Astrocyte (in vitro differentiated cells and primary cell): ENCODE data around the gene OXNAD1.

Source experiments
- EZH2 ChIP-seq: IDR thresholded peaks from 2 replicates; pipeline ENCODE4 v1.6.1; 2012; ENCODE audit warnings: mild to moderate bottlenecking, low read length, inconsistent platforms; ENCODE audit not compliant: insufficient read depth
- TF ChIP-seq, protein P1 (sequence below): IDR thresholded peaks from 2 replicates; pipeline ENCODE4 v1.5.1; 2011; ENCODE audit warnings: low read depth, mild to moderate bottlenecking, inconsistent platforms, low read length, moderate library complexity; ENCODE audit not compliant: insufficient read depth

DNA sequence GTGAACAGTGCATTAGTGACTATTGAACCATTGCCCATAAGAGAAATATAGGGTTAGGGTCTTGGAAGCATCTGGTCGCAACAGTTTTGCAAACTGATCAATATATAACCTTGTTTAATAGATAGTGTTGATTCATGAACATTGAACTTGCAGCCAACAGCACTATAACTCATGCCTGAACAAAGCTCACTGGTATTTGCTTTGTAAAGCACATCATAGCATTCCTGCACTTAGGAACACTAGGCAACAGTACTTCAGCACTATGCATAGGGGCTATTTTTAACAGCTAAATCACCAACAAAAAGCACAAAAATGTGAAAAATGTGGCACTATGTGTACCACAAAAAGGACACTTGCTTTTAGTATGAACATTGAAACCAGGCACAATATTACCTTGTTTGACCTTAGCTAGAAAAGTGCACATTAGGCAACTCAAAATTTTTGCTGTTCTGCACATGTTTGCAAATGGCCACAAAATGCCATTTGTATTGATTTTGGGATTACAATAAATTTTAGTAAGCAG is 68.0 kb downstream of the OXNAD1 start:
- TF ChIP-seq, protein P1, sequence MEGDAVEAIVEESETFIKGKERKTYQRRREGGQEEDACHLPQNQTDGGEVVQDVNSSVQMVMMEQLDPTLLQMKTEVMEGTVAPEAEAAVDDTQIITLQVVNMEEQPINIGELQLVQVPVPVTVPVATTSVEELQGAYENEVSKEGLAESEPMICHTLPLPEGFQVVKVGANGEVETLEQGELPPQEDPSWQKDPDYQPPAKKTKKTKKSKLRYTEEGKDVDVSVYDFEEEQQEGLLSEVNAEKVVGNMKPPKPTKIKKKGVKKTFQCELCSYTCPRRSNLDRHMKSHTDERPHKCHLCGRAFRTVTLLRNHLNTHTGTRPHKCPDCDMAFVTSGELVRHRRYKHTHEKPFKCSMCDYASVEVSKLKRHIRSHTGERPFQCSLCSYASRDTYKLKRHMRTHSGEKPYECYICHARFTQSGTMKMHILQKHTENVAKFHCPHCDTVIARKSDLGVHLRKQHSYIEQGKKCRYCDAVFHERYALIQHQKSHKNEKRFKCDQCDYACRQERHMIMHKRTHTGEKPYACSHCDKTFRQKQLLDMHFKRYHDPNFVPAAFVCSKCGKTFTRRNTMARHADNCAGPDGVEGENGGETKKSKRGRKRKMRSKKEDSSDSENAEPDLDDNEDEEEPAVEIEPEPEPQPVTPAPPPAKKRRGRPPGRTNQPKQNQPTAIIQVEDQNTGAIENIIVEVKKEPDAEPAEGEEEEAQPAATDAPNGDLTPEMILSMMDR, result no peak
- no peak for TF ChIP-seq EZH2
